Heart left ventricle (tissue), 16 donors: ENCODE results near the gene CDH6. TPM values are rescaled to one million over a fixed set of nuclear protein-coding genes. Genes with fewer than 3 reads are reported as not detected.

Source experiments
- ATAC-seq, 4 donors: fragments of 200-7000 bp; cut with Tn5 transposase; one replicate each; pipeline ENCODE4 v1.9.1; 2020 to 2022; ENCODE audit warnings: moderate library complexity in 4 of 4, mild to moderate bottlenecking in 3 of 4, moderate number of reproducible peaks in 1 of 4
- DNase-seq, 5 donors: peaks; one replicate each; pipeline ENCODE4 v3.0.0-alpha.2; 2020
- H3K27ac ChIP-seq, 12 donors: fragments of 200-600 bp; sonication (generic) in 4 of 12; one replicate each; pipeline versions ENCODE4 v1.5.0 to v1.8.0; 2016 to 2022; ENCODE audit warnings: mild to moderate bottlenecking in 2 of 12
- H3K27me3 ChIP-seq, 9 donors: fragments of 200-600 bp; sonication (generic) in 2 of 9; one replicate each; pipeline versions ENCODE4 v1.5.1 to v1.8.0; 2016 to 2022; ENCODE audit warnings: mild to moderate bottlenecking in 3 of 9
- H3K36me3 ChIP-seq, 9 donors: fragments of 200-600 bp; sonication (generic) in 2 of 9; one replicate each; pipeline versions ENCODE4 v1.5.0 to v1.8.0; 2018 to 2022; ENCODE audit warnings: mild to moderate bottlenecking in 2 of 9
- H3K4me1 ChIP-seq, 12 donors: fragments of 200-600 bp; sonication (generic) in 4 of 12; one replicate each; pipeline versions ENCODE4 v1.5.0 to v1.8.0; 2016 to 2022; ENCODE audit warnings: mild to moderate bottlenecking in 3 of 12
- H3K4me3 ChIP-seq, 12 donors: fragments of 200-600 bp; sonication (generic) in 4 of 12; one replicate each; pipeline versions ENCODE4 v1.5.0 to v1.8.0; 2017 to 2022; ENCODE audit warnings: mild to moderate bottlenecking in 9 of 12, moderate library complexity in 4 of 12
- H3K9me3 ChIP-seq, 12 donors: fragments of 200-600 bp; sonication (generic) in 4 of 12; one replicate each; pipeline versions ENCODE4 v1.5.0 to v1.8.0; 2016 to 2022; ENCODE audit warnings: mild to moderate bottlenecking in 1 of 12
- CTCF ChIP-seq, 12 donors: fragments of 200-600 bp; sonication (generic) in 4 of 12; IDR thresholded peaks; one replicate each; pipeline versions ENCODE4 v1.5.0 to v1.8.0; 2018 to 2022; ENCODE audit warnings: antibody characterized with exemption in 12 of 12, mild to moderate bottlenecking in 5 of 12
- POLR2A ChIP-seq, 2 donors: fragments of 450-650 bp; IDR thresholded peaks; one replicate each; pipeline ENCODE4 v1.6.1; 2017; ENCODE audit warnings: antibody characterized with exemption in 2 of 2, mild to moderate bottlenecking in 2 of 2, moderate library complexity in 2 of 2
- WGBS, 4 donors: extraction: QIAGEN DNeasy Blood & Tissue Kit in 2 of 4; methylation state at CpG; one replicate each; pipeline versions ENCODE4 v1.1.5 to v1.1.7; 2013 to 2018; 5-methylcytosine and 5-hydroxymethylcytosine counted together
- intact Hi-C, 10 donors: fragments of 100-400 bp; cut with DNase I; formaldehyde crosslinking; loops; one replicate each; pipeline versions ENCODE4 v1.11.1 to v1.14.2; 2022
- polyA plus RNA-seq, 2 donors: library from polyadenylated mRNA; stranded (reverse); fragments of 200-250 nt; gene quantifications; one replicate each; pipeline ENCODE4 v1.2.3, GENCODE V29; 2013
- total RNA-seq, 9 donors: library from RNA; depleted of rRNA in 2 of 9; stranded (reverse); fragments of >200 nt in 2 of 9; fragmentation: NEBNext Ultra II Directional in 3 of 9; extraction: Animal tissue kit (Norgen Biotek cat#: 25700) in 3 of 9; gene quantifications; one replicate each; pipeline versions ENCODE4 v1.1.0 to v1.2.4, GENCODE V29; 2016 to 2023
- donor health status: ischemic (EF 13 %, LVEDD 7.1; RV severe dilation, severe dysfunction).
- donor health status: healthy with polysubstance abuse.
- donor health status: DM: no; HTN: yes; CAD: no.
- donor health status: DM: no; HTN: no; CAD: no.
- donor health status: ischemic (EF 25% LVEDD 6.9; RV normal size, moderate dysfunction).
- donor health status: ischemic (EF 25% LVEDD 5.7; RV mildly dilated, moderate dysfunction).
- donor health status: healthy.
- donor health status: DM: yes; HTN: yes; CAD: no.
- donor health status: ischemic (EF 35%, LVEDD 5.7; RV mildly dilated, moderate dysfunction).
- donor health status: nonischemic (EF 11% LVEDD 7.7; RV severe dilation, severe dysfunction).
- donor health status: DM: yes; HTN: yes; CAD: no.
- donor health status: PGD.
- donor health status: ischemic (EF 29% LVEDD 5.4; RV normal size, mild dysfunction).
- donor health status: nonischemic (EF 23%, LVEDD 6.1; RV moderate dilation, normal function).

Gene CDH6
- total and polyA plus RNA-seq, 11 donors, result 0.83 to 5.4 (median 3.1) TPM

- Histone ChIP-seq H3K9me3 (no peaks in the 10 kb centered on the region), H3K27me3 (peaks cover 0 to 66% (median 21%) of the 10 kb centered on the region in 9 donors), H3K4me3 (peak overlapping the region; percentile 35 to 62 (median 54)), H3K4me1 (peaks cover 0 to 16% (median 1%) of the 10 kb centered on the region in 12 donors), H3K36me3 (no peaks in the 10 kb centered on the region), H3K27ac (peak overlapping the region in 5 of 12 donors; percentile 44 to 69 (median 47))
- ATAC-seq (no peak), DNase-seq (no peak)
- WGBS, 4 donors, result 37 to 41% (median 38%) methylated on average over 5 of the region's 5 CpGs
- intact Hi-C loops, result loop anchor here in 1 of 10 donors (5.0 kb wide), 1 partner anchor 32 kb away; no protein-coding TSS in a partner anchor
- no peak for TF ChIP-seq POLR2A (IDR thresholded peaks at IDR 0.05)
- no peak for TF ChIP-seq CTCF (IDR thresholded peaks at IDR 0.05)
Observed at GRCh38 chr5:31194892-31195555, 1.5 kb downstream of the CDH6 start.

GRCh38 chr5:31196309-31196708 is 2.8 kb downstream of the CDH6 start:
- WGBS, 4 donors, result 24 to 53% (median 38%) methylated on average over 2 of the region's 2 CpGs
- TF ChIP-seq POLR2A (IDR thresholded peaks at IDR 0.05) (no peak), CTCF (IDR thresholded peaks at IDR 0.05) (peak in 3 of 12 donors; percentile 7 to 24 (median 21))
- H3K9me3 ChIP-seq, result no peaks in the 10 kb centered on the region
- H3K27me3 ChIP-seq, result peaks cover 0 to 62% (median 21%) of the 10 kb centered on the region in 9 donors
- H3K36me3 ChIP-seq, result no peaks in the 10 kb centered on the region
- intact Hi-C loops, result no loop called here
- H3K4me3 ChIP-seq, result peak overlapping the region in 2 of 12 donors; percentile 57 to 61
- no peak overlapping the region for H3K27ac ChIP-seq
- DNase-seq (no peak), ATAC-seq (no peak)
- peaks cover 0 to 16% (median 1%) of the 10 kb centered on the region in 12 donors for H3K4me1 ChIP-seq

GRCh38 chr5:31197183-31197582 is 3.7 kb downstream of the CDH6 start:
- WGBS, 4 donors, result 19 to 41% (median 30%) methylated on average over 1 of the region's 1 CpG
- Histone ChIP-seq H3K36me3 (no peaks in the 10 kb centered on the region), H3K4me1 (peaks cover 0 to 16% (median 1%) of the 10 kb centered on the region in 12 donors), H3K4me3 (peak overlapping the region in 1 of 12 donors; percentile 57), H3K27ac (no peak overlapping the region), H3K27me3 (peaks cover 0 to 56% (median 21%) of the 10 kb centered on the region in 9 donors), H3K9me3 (no peaks in the 10 kb centered on the region)
- DNase-seq (no peak), ATAC-seq (no peak)
- TF ChIP-seq CTCF (IDR thresholded peaks at IDR 0.05) (no peak), POLR2A (IDR thresholded peaks at IDR 0.05) (no peak)
- intact Hi-C loops, result no loop called here

- 50 to 67% (median 51%) methylated on average over 1 of the region's 1 CpG for WGBS, 4 donors
Observed at GRCh38 chr5:31204958-31205357, 11.5 kb downstream of the CDH6 start.

More at GRCh38 chr5:31204958-31205357, 11.5 kb downstream of the CDH6 start:
- H3K4me1 ChIP-seq, result no peaks in the 10 kb centered on the region
- ATAC-seq, result no peak
- TF ChIP-seq CTCF (IDR thresholded peaks at IDR 0.05), result no peak
- no peak for TF ChIP-seq POLR2A (IDR thresholded peaks at IDR 0.05)
- no peaks in the 10 kb centered on the region for H3K27me3 ChIP-seq
- intact Hi-C loops, result no loop called here
- no peak for DNase-seq
- H3K36me3 ChIP-seq, result no peaks in the 10 kb centered on the region
- H3K27ac ChIP-seq, result no peak overlapping the region
- H3K4me3 ChIP-seq, result no peak overlapping the region
- H3K9me3 ChIP-seq, result no peaks in the 10 kb centered on the region
